Heart right ventricle (tissue), 16 donors: Measurements from ENCODE around the gene SYNE3. TPM values are rescaled to one million over a fixed set of nuclear protein-coding genes. Genes with fewer than 3 reads are reported as not detected.
A peak's percentile ranks its signal among the peaks of the same experiment; 100 is the strongest.

Experiments used
- ATAC-seq, 8 donors: fragments of 200-7000 bp; cut with Tn5 transposase; one replicate each; pipeline ENCODE4 v1.9.1; 2020; ENCODE audit warnings: mild to moderate bottlenecking in 8 of 8, moderate library complexity in 8 of 8, moderate number of reproducible peaks in 1 of 8
- DNase-seq, 2 donors: peaks; one replicate each; pipeline ENCODE4 v3.0.0-alpha.2; 2020
- H3K27ac ChIP-seq, 10 donors: fragments of 200-600 bp; sonication (generic) in 2 of 10; one replicate each; pipeline versions ENCODE4 v1.5.0 to v1.8.0; 2020 to 2022; ENCODE audit warnings: mild to moderate bottlenecking in 3 of 10
- H3K27me3 ChIP-seq, 7 donors: fragments of 200-600 bp; one replicate each; pipeline ENCODE4 v1.8.0; 2021 to 2022; ENCODE audit warnings: mild to moderate bottlenecking in 2 of 7
- H3K36me3 ChIP-seq, 9 donors: fragments of 200-600 bp; sonication (generic) in 1 of 9; one replicate each; pipeline versions ENCODE4 v1.5.0 to v1.8.0; 2020 to 2022; ENCODE audit warnings: mild to moderate bottlenecking in 2 of 9
- H3K4me1 ChIP-seq, 9 donors: fragments of 200-600 bp; sonication (generic) in 1 of 9; one replicate each; pipeline versions ENCODE4 v1.5.0 to v1.8.0; 2020 to 2022; ENCODE audit warnings: mild to moderate bottlenecking in 4 of 9
- H3K4me3 ChIP-seq, 10 donors: fragments of 200-600 bp; sonication (generic) in 2 of 10; one replicate each; pipeline versions ENCODE4 v1.5.0 to v1.8.0; 2020 to 2022; ENCODE audit warnings: mild to moderate bottlenecking in 7 of 10, moderate library complexity in 2 of 10
- H3K9me3 ChIP-seq, 11 donors: fragments of 200-600 bp in 10 of 11; sonication (generic) in 2 of 11; one replicate each; pipeline versions ENCODE4 v1.5.0 to v1.8.0; 2013 to 2022; ENCODE audit warnings: mild to moderate bottlenecking in 2 of 11, control low read depth in 1 of 11, moderate library complexity in 1 of 11
- CTCF ChIP-seq, 9 donors: fragments of 200-600 bp; sonication (generic) in 2 of 9; IDR thresholded peaks; one replicate each; pipeline versions ENCODE4 v1.5.0 to v1.8.0; 2021 to 2022; ENCODE audit warnings: antibody characterized with exemption in 9 of 9, mild to moderate bottlenecking in 5 of 9, moderate library complexity in 1 of 9
- whole genome bisulfite sequencing, 2 donors: extraction: QIAGEN DNeasy Blood & Tissue Kit; methylation state at CpG; one replicate each; pipeline ENCODE4 v1.1.7; 2013; ENCODE audit warnings: inconsistent platforms in 1 of 2; 5-methylcytosine and 5-hydroxymethylcytosine counted together
- intact Hi-C, 10 donors: fragments of 100-400 bp; cut with DNase I; formaldehyde crosslinking; loops; one replicate each; pipeline versions ENCODE4 v1.11.1 to v1.14.2; 2022
- polyA plus RNA-seq, 2 donors: library from polyadenylated mRNA; stranded (reverse); fragments of 200-250 nt; gene quantifications; one replicate each; pipeline ENCODE4 v1.2.3, GENCODE V29; 2013
- total RNA-seq, 10 donors: library from RNA; stranded (reverse); fragmentation: NEBNext Ultra II Directional in 3 of 10; extraction: Animal tissue kit (Norgen Biotek cat#: 25700) in 3 of 10; gene quantifications; one replicate each; pipeline versions ENCODE4 v1.2.1 to v1.2.4, GENCODE V29; 2021 to 2023
- donor health status: Arrhythmogenic right ventricular cardiomyopathy.
- donor health status: ischemic (EF 13 %, LVEDD 7.1; RV severe dilation, severe dysfunction).
- donor health status: healthy with polysubstance abuse.
- donor health status: DM: no; HTN: yes; CAD: no.
- donor health status: DM: no; HTN: no; CAD: no.
- donor health status: ischemic (EF 25% LVEDD 6.9; RV normal size, moderate dysfunction).
- donor health status: ischemic (EF 25% LVEDD 5.7; RV mildly dilated, moderate dysfunction).
- donor health status: healthy.
- donor health status: DM: yes; HTN: yes; CAD: no.
- donor health status: Ischemic cardiomyopathy.
- donor health status: ischemic (EF 35%, LVEDD 5.7; RV mildly dilated, moderate dysfunction).
- donor health status: nonischemic (EF 11% LVEDD 7.7; RV severe dilation, severe dysfunction).
- donor health status: DM: yes; HTN: yes; CAD: no.
- donor health status: PGD.
- donor health status: ischemic (EF 29% LVEDD 5.4; RV normal size, mild dysfunction).
- donor health status: nonischemic (EF 23%, LVEDD 6.1; RV moderate dilation, normal function).

SYNE3 gene
- total and polyA plus RNA-seq, 12 donors = 1.5 to 15.4 (median 8.8) TPM

GRCh38 chr14:95483309-95484165, 32.9 kb downstream of the SYNE3 start:
- peak overlapping the region; percentile 1 to 89 (median 78) for H3K27ac ChIP-seq
- TF ChIP-seq CTCF (IDR thresholded peaks at IDR 0.05) = no peak
- peaks cover 0 to 3% (median 0%) of the 10 kb centered on the region in 9 donors for H3K36me3 ChIP-seq
- no peaks in the 10 kb centered on the region for H3K9me3 ChIP-seq
- peak; percentile 80 to 94 (median 91) for ATAC-seq
- intact Hi-C loops = loop anchor here in 1 of 10 donors (5.0 kb wide), 1 partner anchor 34 kb away; the partner anchor contains the start of gene SYNE3
- 61 to 67% methylated on average over 14 of the region's 14 CpGs for WGBS, 2 donors
- no peak overlapping the region for H3K4me3 ChIP-seq
- DNase-seq = peak; percentile 73 to 74
- H3K4me1 ChIP-seq = peaks cover 14 to 66% (median 36%) of the 10 kb centered on the region in 9 donors
- H3K27me3 ChIP-seq = no peaks in the 10 kb centered on the region

GRCh38 chr14:95482627-95483308, 33.7 kb downstream of the SYNE3 start:
- intact Hi-C loops = loop anchor here in 1 of 10 donors (5.0 kb wide), 1 partner anchor 35 kb away; the partner anchor contains the start of gene SYNE3
- no peak for TF ChIP-seq CTCF (IDR thresholded peaks at IDR 0.05)
- DNase-seq (no peak), ATAC-seq (peak in 2 of 8 donors; percentile 1 to 13)
- 77 to 84% methylated on average over 12 of the region's 12 CpGs for WGBS, 2 donors
- Histone ChIP-seq H3K4me3 (no peak overlapping the region), H3K36me3 (peaks cover 0 to 3% (median 0%) of the 10 kb centered on the region in 9 donors), H3K27ac (peak overlapping the region; percentile 1 to 89 (median 78)), H3K27me3 (no peaks in the 10 kb centered on the region), H3K9me3 (no peaks in the 10 kb centered on the region), H3K4me1 (peaks cover 14 to 74% (median 41%) of the 10 kb centered on the region in 9 donors)

- Histone ChIP-seq H3K4me3 (no peak overlapping the region), H3K36me3 (no peaks in the 10 kb centered on the region), H3K27me3 (no peaks in the 10 kb centered on the region), H3K4me1 (peaks cover 17 to 80% (median 41%) of the 10 kb centered on the region in 9 donors), H3K9me3 (peaks cover 0 to 3% (median 0%) of the 10 kb centered on the region in 11 donors), H3K27ac (peak overlapping the region in 5 of 10 donors; percentile 19 to 89 (median 69))
- WGBS, 2 donors = 83% methylated on average over 18 of the region's 18 CpGs
- intact Hi-C loops = loop anchor here in 1 of 10 donors (5.0 kb wide), 1 partner anchor 36 kb away; the partner anchor contains the start of gene SYNE3
- ATAC-seq (no peak), DNase-seq (no peak)
- TF ChIP-seq CTCF (IDR thresholded peaks at IDR 0.05) = no peak
Observed at GRCh38 chr14:95481391-95482022, 34.9 kb downstream of the SYNE3 start.

- WGBS, 2 donors = 91 to 94% methylated on average over 9 of the region's 9 CpGs
- DNase-seq (no peak), ATAC-seq (no peak)
- peaks cover 17 to 80% (median 41%) of the 10 kb centered on the region in 9 donors for H3K4me1 ChIP-seq
- intact Hi-C loops = loop anchor here in 1 of 10 donors (5.0 kb wide), 1 partner anchor 36 kb away; the partner anchor contains the start of gene SYNE3
- H3K27ac ChIP-seq = peak overlapping the region in 9 of 10 donors; percentile 32 to 89 (median 68)
- peaks cover 0 to 3% (median 0%) of the 10 kb centered on the region in 11 donors for H3K9me3 ChIP-seq
- no peak for TF ChIP-seq CTCF (IDR thresholded peaks at IDR 0.05)
- H3K4me3 ChIP-seq = no peak overlapping the region
- peaks cover 0 to 5% (median 0%) of the 10 kb centered on the region in 9 donors for H3K36me3 ChIP-seq
- H3K27me3 ChIP-seq = no peaks in the 10 kb centered on the region
Observed at GRCh38 chr14:95480887-95481226, 35.6 kb downstream of the SYNE3 start.
